ENCODE measurements around the gene AP2B1.

Gene AP2B1

GRCh38 chr17:35575759-35576158 lies 11.4 kb upstream of the AP2B1 start:
- Histone ChIP-seq H3K4me1 (ENCODE audit: control insufficient read depth, insufficient read depth, low read length) (peaks cover 5% of the 10 kb centered on the region; the same call in 1 of the 2 replicates), H3K9me3 (ENCODE audit: control insufficient read depth, insufficient read depth, low read depth, low read length) (no peaks in the 10 kb centered on the region), H3K4me3 (ENCODE audit: low read depth, low read length) (no peak overlapping the region), H3K36me3 (ENCODE audit: control insufficient read depth in 2 of 2, insufficient read depth in 1 of 2, low read length in 2 of 2) (peaks cover 42% of the 10 kb centered on the region in 2 experiments), H3K27ac (ENCODE audit: extremely low read depth, low read depth, low read length) (no peak overlapping the region)
- CTCF ChIA-PET: interaction anchor here (0.7 to 1.3 kb wide), 3 partner anchors 11 to 174 kb away, joined by 3 read pairs; partner anchors contain the start of gene AP2B1
- no peak for TF ChIP-seq ZBTB48 (tag by site-specific recombination; IDR thresholded peaks at IDR 0.05)
- TF ChIP-seq ZNF423 (tag by site-specific recombination; IDR thresholded peaks at IDR 0.05): no peak
- TF ChIP-seq, protein P1, sequence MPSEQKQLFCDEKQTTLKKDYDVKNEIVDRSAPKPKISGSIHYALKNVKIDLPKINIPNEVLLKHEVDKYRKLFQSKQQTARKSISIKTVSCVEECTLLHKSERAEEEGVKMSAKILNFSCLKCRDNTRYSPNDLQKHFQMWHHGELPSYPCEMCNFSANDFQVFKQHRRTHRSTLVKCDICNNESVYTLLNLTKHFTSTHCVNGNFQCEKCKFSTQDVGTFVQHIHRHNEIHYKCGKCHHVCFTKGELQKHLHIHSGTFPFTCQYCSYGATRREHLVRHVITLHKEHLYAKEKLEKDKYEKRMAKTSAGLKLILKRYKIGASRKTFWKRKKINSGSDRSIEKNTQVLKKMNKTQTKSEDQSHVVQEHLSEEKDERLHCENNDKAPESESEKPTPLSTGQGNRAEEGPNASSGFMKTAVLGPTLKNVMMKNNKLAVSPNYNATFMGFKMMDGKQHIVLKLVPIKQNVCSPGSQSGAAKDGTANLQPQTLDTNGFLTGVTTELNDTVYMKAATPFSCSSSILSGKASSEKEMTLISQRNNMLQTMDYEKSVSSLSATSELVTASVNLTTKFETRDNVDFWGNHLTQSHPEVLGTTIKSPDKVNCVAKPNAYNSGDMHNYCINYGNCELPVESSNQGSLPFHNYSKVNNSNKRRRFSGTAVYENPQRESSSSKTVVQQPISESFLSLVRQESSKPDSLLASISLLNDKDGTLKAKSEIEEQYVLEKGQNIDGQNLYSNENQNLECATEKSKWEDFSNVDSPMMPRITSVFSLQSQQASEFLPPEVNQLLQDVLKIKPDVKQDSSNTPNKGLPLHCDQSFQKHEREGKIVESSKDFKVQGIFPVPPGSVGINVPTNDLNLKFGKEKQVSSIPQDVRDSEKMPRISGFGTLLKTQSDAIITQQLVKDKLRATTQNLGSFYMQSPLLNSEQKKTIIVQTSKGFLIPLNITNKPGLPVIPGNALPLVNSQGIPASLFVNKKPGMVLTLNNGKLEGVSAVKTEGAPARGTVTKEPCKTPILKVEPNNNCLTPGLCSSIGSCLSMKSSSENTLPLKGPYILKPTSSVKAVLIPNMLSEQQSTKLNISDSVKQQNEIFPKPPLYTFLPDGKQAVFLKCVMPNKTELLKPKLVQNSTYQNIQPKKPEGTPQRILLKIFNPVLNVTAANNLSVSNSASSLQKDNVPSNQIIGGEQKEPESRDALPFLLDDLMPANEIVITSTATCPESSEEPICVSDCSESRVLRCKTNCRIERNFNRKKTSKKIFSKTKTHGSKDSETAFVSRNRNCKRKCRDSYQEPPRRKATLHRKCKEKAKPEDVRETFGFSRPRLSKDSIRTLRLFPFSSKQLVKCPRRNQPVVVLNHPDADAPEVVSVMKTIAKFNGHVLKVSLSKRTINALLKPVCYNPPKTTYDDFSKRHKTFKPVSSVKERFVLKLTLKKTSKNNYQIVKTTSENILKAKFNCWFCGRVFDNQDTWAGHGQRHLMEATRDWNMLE (tag by site-specific recombination; conservative IDR thresholded peaks at IDR 0.05; ENCODE audit: low read depth): no peak
- no peak for TF ChIP-seq ZNF221 (tag by site-specific recombination; IDR thresholded peaks at IDR 0.05; ENCODE audit: borderline replicate concordance)
- TF ChIP-seq ZNF302 (tag by site-specific recombination; IDR thresholded peaks at IDR 0.05; ENCODE audit: low read depth): no peak
- no peak for TF ChIP-seq ZNF645 (tag by site-specific recombination; IDR thresholded peaks at IDR 0.05)
- TF ChIP-seq PRDM6 (tag by site-specific recombination; IDR thresholded peaks at IDR 0.05): no peak
- TF ChIP-seq, protein P2, sequence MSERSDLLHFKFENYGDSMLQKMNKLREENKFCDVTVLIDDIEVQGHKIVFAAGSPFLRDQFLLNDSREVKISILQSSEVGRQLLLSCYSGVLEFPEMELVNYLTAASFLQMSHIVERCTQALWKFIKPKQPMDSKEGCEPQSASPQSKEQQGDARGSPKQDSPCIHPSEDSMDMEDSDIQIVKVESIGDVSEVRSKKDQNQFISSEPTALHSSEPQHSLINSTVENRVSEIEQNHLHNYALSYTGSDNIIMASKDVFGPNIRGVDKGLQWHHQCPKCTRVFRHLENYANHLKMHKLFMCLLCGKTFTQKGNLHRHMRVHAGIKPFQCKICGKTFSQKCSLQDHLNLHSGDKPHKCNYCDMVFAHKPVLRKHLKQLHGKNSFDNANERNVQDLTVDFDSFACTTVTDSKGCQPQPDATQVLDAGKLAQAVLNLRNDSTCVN (tag by site-specific recombination; optimal IDR thresholded peaks at IDR 0.05): no peak
- TF ChIP-seq ZNF510 (tag by site-specific recombination; IDR thresholded peaks at IDR 0.05; ENCODE audit: insufficient replicate concordance): no peak
- POLR2A ChIA-PET: interaction anchor here (0.7 to 4.5 kb wide), 3 partner anchors 8 to 448 kb away, joined by 5 to 66 read pairs (median 9); partner anchors contain the start of gene AP2B1

GRCh38 chr17:35577830-35578196 lies 9.3 kb upstream of the AP2B1 start:
- POLR2A ChIA-PET: interaction anchor here (0.7 to 4.5 kb wide), 18 partner anchors 9 to 615 kb away, joined by 3 to 66 read pairs (median 5); partner anchors contain the start of genes AP2B1, RASL10B, SLFN11 and SLFN5
- H3K4me1 ChIP-seq (ENCODE audit: control insufficient read depth, insufficient read depth, low read length): peaks cover 5% of the 10 kb centered on the region; the same call in 1 of the 2 replicates
- peak overlapping the region; percentile 91; the same call in 1 of the 2 replicates for H3K27ac ChIP-seq (ENCODE audit: extremely low read depth, low read depth, low read length)
- peaks cover 32 to 35% of the 10 kb centered on the region in 2 experiments for H3K36me3 ChIP-seq (ENCODE audit: control insufficient read depth in 2 of 2, insufficient read depth in 1 of 2, low read length in 2 of 2)
- peak overlapping the region; percentile 88 for H3K4me3 ChIP-seq (ENCODE audit: low read depth, low read length)
- TF ChIP-seq PRDM1 (tag by site-specific recombination; IDR thresholded peaks at IDR 0.05) (peak; percentile 74; the same call in 1 of the 2 replicates), ZNF544 (tag by site-specific recombination; IDR thresholded peaks at IDR 0.05) (no peak)
- H3K9me3 ChIP-seq (ENCODE audit: control insufficient read depth, insufficient read depth, low read depth, low read length): no peaks in the 10 kb centered on the region
- CTCF ChIA-PET: interaction anchor here (0.7 to 2.0 kb wide), 6 partner anchors 9 to 231 kb away, joined by 3 to 7 read pairs (median 4); partner anchors contain the start of gene AP2B1
